BLaER1 treated with 17β-estradiol and CSF1 and Interleukin-3, amounts not matched to agents 10 nM and 100 nM (cell line): ENCODE measurements around the gene GLB1L.

Experiments
- H3K27ac ChIP-seq, 11 experiments: shearing (Covaris generic); formaldehyde crosslinking; 2 replicates each; pipeline ENCODE4 v1.8.1; 2022
- H3K27me3 ChIP-seq, 11 experiments: shearing (Covaris generic); formaldehyde crosslinking; 2 replicates each; pipeline ENCODE4 v1.8.1; 2022
- H3K36me3 ChIP-seq, 11 experiments: shearing (Covaris generic); formaldehyde crosslinking; 2 replicates each; pipeline ENCODE4 v1.8.1; 2022
- H3K4me1 ChIP-seq, 10 experiments: shearing (Covaris generic); formaldehyde crosslinking; 2 replicates each; pipeline ENCODE4 v1.8.1; 2022
- H3K4me2 ChIP-seq, 11 experiments: shearing (Covaris generic); formaldehyde crosslinking; 2 replicates each; pipeline ENCODE4 v1.8.1; 2022
- H3K4me3 ChIP-seq, 10 experiments: shearing (Covaris generic); formaldehyde crosslinking; 2 replicates each; pipeline ENCODE4 v1.8.1; 2022
- H3K9ac ChIP-seq, 11 experiments: shearing (Covaris generic); formaldehyde crosslinking; 2 replicates each; pipeline ENCODE4 v1.8.1; 2022
- H3K9me3 ChIP-seq, 11 experiments: shearing (Covaris generic); formaldehyde crosslinking; replicated peaks in 1 of 11; 2 replicates each; pipeline ENCODE4 v1.8.1; 2022
- H4K20me1 ChIP-seq, 11 experiments: shearing (Covaris generic); formaldehyde crosslinking; 2 replicates each; pipeline ENCODE4 v1.8.1; 2022
- Cebpa-rat ChIP-seq, 11 experiments: shearing (Covaris generic); IDR thresholded peaks; 2 replicates each; pipeline ENCODE4 v1.8.1; 2022

Gene GLB1L

GRCh38 chr2:219252900-219253752 is 7.9 kb upstream of the GLB1L start, which contains the start of gene TUBA4B:
TUBA4B (plus strand) TSS chr2:219253243; CDS start chr2:219253408, 165 bp downstream.
- H3K4me1 ChIP-seq = peaks cover 63 to 78% (median 75%) of the 10 kb centered on the region in 10 experiments
- H3K27ac ChIP-seq = peak within 1 kb of the TSS; percentile 18 to 88 (median 77); a peak in 21 of 22 replicates
- peak within 1 kb of the TSS; percentile 91 to 100 (median 99) for H3K4me2 ChIP-seq
- no peaks in the 10 kb centered on the region for H3K9me3 ChIP-seq
- H3K4me3 ChIP-seq = peak within 1 kb of the TSS; percentile 59 to 78 (median 66)
- peak within 1 kb of the TSS; percentile 66 to 81 (median 78) for H3K9ac ChIP-seq
- H3K27me3 ChIP-seq = peaks cover 0 to 20% (median 14%) of the 10 kb centered on the region in 11 experiments; a peak in 10 of 22 replicates
- H4K20me1 ChIP-seq = peaks cover 0 to 33% (median 0%) of the 10 kb centered on the region in 11 experiments; a peak in 3 of 22 replicates
- no peak for TF ChIP-seq Cebpa-rat (IDR thresholded peaks at IDR 0.05)
- H3K36me3 ChIP-seq = peaks cover 0 to 21% (median 9%) of the 10 kb centered on the region in 11 experiments; a peak in 9 of 22 replicates

- Histone ChIP-seq H3K4me3 (peak overlapping the region; percentile 59 to 78 (median 66)), H3K9ac (peak overlapping the region; percentile 66 to 81 (median 78)), H3K27me3 (peaks cover 0 to 20% (median 14%) of the 10 kb centered on the region in 11 experiments; a peak in 10 of 22 replicates), H4K20me1 (peaks cover 0 to 35% (median 0%) of the 10 kb centered on the region in 11 experiments; a peak in 3 of 22 replicates), H3K4me2 (peak overlapping the region; percentile 91 to 100 (median 99)), H3K36me3 (peaks cover 0 to 26% (median 9%) of the 10 kb centered on the region in 11 experiments; a peak in 9 of 22 replicates), H3K9me3 (no peaks in the 10 kb centered on the region), H3K4me1 (peaks cover 69 to 84% (median 81%) of the 10 kb centered on the region in 10 experiments), H3K27ac (peak overlapping the region in 9 of 11 experiments; percentile 69 to 88 (median 80); a peak in 18 of 22 replicates)
- TF ChIP-seq Cebpa-rat (IDR thresholded peaks at IDR 0.05) = no peak
Observed at GRCh38 chr2:219252570-219252899, 7.3 kb upstream of the GLB1L start.

GRCh38 chr2:219252084-219252483 is 6.8 kb upstream of the GLB1L start:
- H3K4me1 ChIP-seq = peaks cover 73 to 88% (median 86%) of the 10 kb centered on the region in 10 experiments
- H3K36me3 ChIP-seq = peaks cover 0 to 30% (median 14%) of the 10 kb centered on the region in 11 experiments; a peak in 9 of 22 replicates

GRCh38 chr2:219251656-219252055 is 6.4 kb upstream of the GLB1L start:
- H3K4me1 ChIP-seq = peaks cover 77 to 93% (median 90%) of the 10 kb centered on the region in 10 experiments
- H3K36me3 ChIP-seq = peaks cover 0 to 35% (median 14%) of the 10 kb centered on the region in 11 experiments; a peak in 9 of 22 replicates
- peak overlapping the region; percentile 91 to 100 (median 99) for H3K4me2 ChIP-seq
- peaks cover 0 to 35% (median 0%) of the 10 kb centered on the region in 11 experiments; a peak in 3 of 22 replicates for H4K20me1 ChIP-seq
- no peaks in the 10 kb centered on the region for H3K9me3 ChIP-seq
- peak overlapping the region in 3 of 10 experiments; percentile 66 to 78 (median 70); a peak in 7 of 20 replicates for H3K4me3 ChIP-seq
- no peak for TF ChIP-seq Cebpa-rat (IDR thresholded peaks at IDR 0.05)
- peaks cover 0 to 20% (median 14%) of the 10 kb centered on the region in 11 experiments; a peak in 10 of 22 replicates for H3K27me3 ChIP-seq
- peak overlapping the region in 6 of 11 experiments; percentile 73 to 95 (median 80); a peak in 7 of 22 replicates for H3K27ac ChIP-seq
- H3K9ac ChIP-seq = peak overlapping the region in 2 of 11 experiments; percentile 2 to 78; a peak in 1 of 22 replicates

More at GRCh38 chr2:219252084-219252483, 6.8 kb upstream of the GLB1L start:
- Histone ChIP-seq H3K27ac (peak overlapping the region in 8 of 11 experiments; percentile 73 to 88 (median 80); a peak in 15 of 22 replicates), H3K27me3 (peaks cover 0 to 20% (median 14%) of the 10 kb centered on the region in 11 experiments; a peak in 10 of 22 replicates), H3K4me2 (peak overlapping the region; percentile 91 to 100 (median 99)), H4K20me1 (peaks cover 0 to 35% (median 0%) of the 10 kb centered on the region in 11 experiments; a peak in 3 of 22 replicates), H3K9ac (peak overlapping the region in 9 of 11 experiments; percentile 66 to 81 (median 78); a peak in 13 of 22 replicates), H3K4me3 (peak overlapping the region in 9 of 10 experiments; percentile 59 to 78 (median 66); a peak in 18 of 20 replicates), H3K9me3 (no peaks in the 10 kb centered on the region)
- TF ChIP-seq Cebpa-rat (IDR thresholded peaks at IDR 0.05) = no peak

- no peaks in the 10 kb centered on the region for H3K9me3 ChIP-seq
- H3K4me2 ChIP-seq = peak overlapping the region; percentile 91 to 100 (median 99)
- H3K9ac ChIP-seq = peak overlapping the region; percentile 52 to 76 (median 70); a peak in 20 of 22 replicates
- peaks cover 0 to 36% (median 14%) of the 10 kb centered on the region in 11 experiments; a peak in 9 of 22 replicates for H3K36me3 ChIP-seq
- H3K27ac ChIP-seq = peak overlapping the region; percentile 36 to 95 (median 85); a peak in 21 of 22 replicates
- no peak for TF ChIP-seq Cebpa-rat (IDR thresholded peaks at IDR 0.05)
- H4K20me1 ChIP-seq = peaks cover 0 to 35% (median 0%) of the 10 kb centered on the region in 11 experiments; a peak in 3 of 22 replicates
- peaks cover 0 to 20% (median 14%) of the 10 kb centered on the region in 11 experiments; a peak in 10 of 22 replicates for H3K27me3 ChIP-seq
- H3K4me1 ChIP-seq = peaks cover 80 to 98% (median 97%) of the 10 kb centered on the region in 10 experiments
- H3K4me3 ChIP-seq = peak overlapping the region in 9 of 10 experiments; percentile 7 to 59 (median 38); a peak in 9 of 20 replicates
Observed at GRCh38 chr2:219250049-219250781, 5.0 kb upstream of the GLB1L start.

- Histone ChIP-seq H3K9ac (peak overlapping the region; percentile 52 to 76 (median 70)), H3K4me3 (peak overlapping the region; percentile 7 to 59 (median 34); a peak in 16 of 20 replicates), H3K27me3 (peaks cover 0 to 20% (median 14%) of the 10 kb centered on the region in 11 experiments; a peak in 10 of 22 replicates), H3K4me1 (peaks cover 82 to 97% (median 96%) of the 10 kb centered on the region in 10 experiments), H4K20me1 (peaks cover 0 to 33% (median 0%) of the 10 kb centered on the region in 11 experiments; a peak in 3 of 22 replicates), H3K9me3 (no peaks in the 10 kb centered on the region), H3K27ac (peak overlapping the region; percentile 60 to 95 (median 85)), H3K4me2 (peak overlapping the region; percentile 91 to 100 (median 99)), H3K36me3 (peaks cover 0 to 36% (median 14%) of the 10 kb centered on the region in 11 experiments; a peak in 9 of 22 replicates)
- TF ChIP-seq Cebpa-rat (IDR thresholded peaks at IDR 0.05) = no peak
Observed at GRCh38 chr2:219249203-219249980, 4.1 kb upstream of the GLB1L start.

GRCh38 chr2:219248845-219249202 is 3.6 kb upstream of the GLB1L start:
- peak overlapping the region; percentile 60 to 95 (median 85) for H3K27ac ChIP-seq
- H3K4me2 ChIP-seq = peak overlapping the region; percentile 91 to 100 (median 99)
- peak overlapping the region in 9 of 10 experiments; percentile 0 to 59 (median 38); a peak in 13 of 20 replicates for H3K4me3 ChIP-seq
- H3K9ac ChIP-seq = peak overlapping the region; percentile 52 to 76 (median 70)
- peaks cover 0 to 27% (median 0%) of the 10 kb centered on the region in 11 experiments; a peak in 2 of 22 replicates for H4K20me1 ChIP-seq
- no peak for TF ChIP-seq Cebpa-rat (IDR thresholded peaks at IDR 0.05)
- peaks cover 0 to 36% (median 14%) of the 10 kb centered on the region in 11 experiments; a peak in 9 of 22 replicates for H3K36me3 ChIP-seq
- peaks cover 85 to 94% (median 93%) of the 10 kb centered on the region in 10 experiments for H3K4me1 ChIP-seq
- no peaks in the 10 kb centered on the region for H3K9me3 ChIP-seq
- peaks cover 0 to 20% (median 14%) of the 10 kb centered on the region in 11 experiments; a peak in 10 of 22 replicates for H3K27me3 ChIP-seq
